ENCODE measurements around the gene RNF157. TPM values are rescaled to one million over a fixed set of nuclear protein-coding genes. Genes with fewer than 3 reads are reported as not detected.

The RNF157 gene
- total RNA-seq, 1 donor from 2014 or later, result 17.8 TPM

GRCh38 chr17:76272541-76273444 is 32.5 kb upstream of the RNF157 start:
- DNase-seq, result no peak
- no peak overlapping the region for H3K4me3 Mint-ChIP-seq (ENCODE audit: unreplicated experiment)
- peaks cover 16% of the 10 kb centered on the region for H3K4me1 Mint-ChIP-seq (ENCODE audit: low read depth, unreplicated experiment)
- no peak overlapping the region for H3K27ac Mint-ChIP-seq (ENCODE audit: unreplicated experiment)
- TF ChIP-seq, protein P1, sequence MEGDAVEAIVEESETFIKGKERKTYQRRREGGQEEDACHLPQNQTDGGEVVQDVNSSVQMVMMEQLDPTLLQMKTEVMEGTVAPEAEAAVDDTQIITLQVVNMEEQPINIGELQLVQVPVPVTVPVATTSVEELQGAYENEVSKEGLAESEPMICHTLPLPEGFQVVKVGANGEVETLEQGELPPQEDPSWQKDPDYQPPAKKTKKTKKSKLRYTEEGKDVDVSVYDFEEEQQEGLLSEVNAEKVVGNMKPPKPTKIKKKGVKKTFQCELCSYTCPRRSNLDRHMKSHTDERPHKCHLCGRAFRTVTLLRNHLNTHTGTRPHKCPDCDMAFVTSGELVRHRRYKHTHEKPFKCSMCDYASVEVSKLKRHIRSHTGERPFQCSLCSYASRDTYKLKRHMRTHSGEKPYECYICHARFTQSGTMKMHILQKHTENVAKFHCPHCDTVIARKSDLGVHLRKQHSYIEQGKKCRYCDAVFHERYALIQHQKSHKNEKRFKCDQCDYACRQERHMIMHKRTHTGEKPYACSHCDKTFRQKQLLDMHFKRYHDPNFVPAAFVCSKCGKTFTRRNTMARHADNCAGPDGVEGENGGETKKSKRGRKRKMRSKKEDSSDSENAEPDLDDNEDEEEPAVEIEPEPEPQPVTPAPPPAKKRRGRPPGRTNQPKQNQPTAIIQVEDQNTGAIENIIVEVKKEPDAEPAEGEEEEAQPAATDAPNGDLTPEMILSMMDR (IDR thresholded peaks at IDR 0.05; ENCODE audit: partially characterized antibody, unreplicated experiment), result no peak
- H3K36me3 Mint-ChIP-seq (ENCODE audit: unreplicated experiment), result no peaks in the 10 kb centered on the region
- peaks cover 7% of the 10 kb centered on the region for H3K27me3 Mint-ChIP-seq (ENCODE audit: unreplicated experiment)
- H3K9me3 Mint-ChIP-seq (ENCODE audit: unreplicated experiment), result peaks cover 4% of the 10 kb centered on the region

GRCh38 chr17:76271669-76272540 is 31.6 kb upstream of the RNF157 start:
- TF ChIP-seq, protein P1 (IDR thresholded peaks at IDR 0.05; ENCODE audit: partially characterized antibody, unreplicated experiment), result no peak
- Mint-ChIP-seq H3K27ac (ENCODE audit: unreplicated experiment) (no peak overlapping the region), H3K4me3 (ENCODE audit: unreplicated experiment) (no peak overlapping the region), H3K36me3 (ENCODE audit: unreplicated experiment) (no peaks in the 10 kb centered on the region), H3K9me3 (ENCODE audit: unreplicated experiment) (peaks cover 6% of the 10 kb centered on the region), H3K27me3 (ENCODE audit: unreplicated experiment) (peaks cover 9% of the 10 kb centered on the region), H3K4me1 (ENCODE audit: low read depth, unreplicated experiment) (peaks cover 17% of the 10 kb centered on the region)
- DNase-seq, result no peak

GRCh38 chr17:76270770-76271668 is 30.7 kb upstream of the RNF157 start:
- Mint-ChIP-seq H3K27me3 (ENCODE audit: unreplicated experiment) (peaks cover 12% of the 10 kb centered on the region), H3K36me3 (ENCODE audit: unreplicated experiment) (no peaks in the 10 kb centered on the region), H3K27ac (ENCODE audit: unreplicated experiment) (no peak overlapping the region), H3K4me3 (ENCODE audit: unreplicated experiment) (no peak overlapping the region), H3K9me3 (ENCODE audit: unreplicated experiment) (peaks cover 6% of the 10 kb centered on the region), H3K4me1 (ENCODE audit: low read depth, unreplicated experiment) (peaks cover 17% of the 10 kb centered on the region)
- DNase-seq, result no peak
- TF ChIP-seq, protein P1 (IDR thresholded peaks at IDR 0.05; ENCODE audit: partially characterized antibody, unreplicated experiment), result no peak

- Mint-ChIP-seq H3K4me1 (ENCODE audit: low read depth, unreplicated experiment) (peaks cover 17% of the 10 kb centered on the region), H3K27me3 (ENCODE audit: unreplicated experiment) (peaks cover 12% of the 10 kb centered on the region), H3K36me3 (ENCODE audit: unreplicated experiment) (no peaks in the 10 kb centered on the region), H3K27ac (ENCODE audit: unreplicated experiment) (no peak overlapping the region), H3K4me3 (ENCODE audit: unreplicated experiment) (no peak overlapping the region), H3K9me3 (ENCODE audit: unreplicated experiment) (peaks cover 6% of the 10 kb centered on the region)
- DNase-seq, result no peak
- TF ChIP-seq, protein P1 (IDR thresholded peaks at IDR 0.05; ENCODE audit: partially characterized antibody, unreplicated experiment), result no peak
These were observed 29.9 kb upstream of the RNF157 start for GRCh38 chr17:76270127-76270592.
